HCT116 (cell line): ENCODE data around the gene SP100. TPM values are rescaled to one million over a fixed set of nuclear protein-coding genes. Genes with fewer than 3 reads are reported as not detected.
"Not testable (repeated sequence)": the region's sequence is repeated elsewhere in the genome, so short reads cannot be mapped to it uniquely, and the experiment has no call there.

Experiments used
- ATAC-seq: fragments of 200-7000 bp; cut with Tn5 transposase; 2 replicates; pipeline ENCODE4 v1.9.1; 2020; ENCODE audit warnings: mild to moderate bottlenecking, moderate library complexity
- BruUV-seq: library from RNA; stranded (reverse); fragments of 400-500 nt; replicated peaks from 2 replicates; lab custom pipeline; 2021; lab: Mats Ljungman, UMichigan
- CTCF ChIA-PET: fragments of 300-600 bp; sonication (Branson Sonifier 250); formaldehyde crosslinking; loops from one replicate; lab custom pipeline; 2021; ENCODE audit warnings: antibody characterized with exemption; lab: Charles Lee
- POLR2A ChIA-PET: fragments of 300-600, 350-600 bp; sonication (Branson Sonifier 250); formaldehyde crosslinking; loops from one replicate; lab custom pipeline; 2021; ENCODE audit warnings: antibody characterized with exemption; lab: Charles Lee
- RAD21 ChIA-PET, 2 experiments: fragments of 300-600 bp; sonication (Branson Sonifier 250); formaldehyde crosslinking; loops; one replicate each; lab custom pipeline; 2023; ENCODE audit warnings: low total read pairs in 2 of 2; ENCODE audit not compliant: uncharacterized antibody in 2 of 2, unreplicated experiment in 2 of 2, low non-redundant PET in 1 of 2; lab: Charles Lee
- DNase-seq: peaks from one replicate; pipeline ENCODE4 v3.0.0-alpha.2; 2010; ENCODE audit warnings: low read depth, low spot score
- H2AFZ ChIP-seq: fragments of 200-600 bp; shearing (Covaris generic), sonication (generic); 2 replicates; pipeline ENCODE4 v1.6.1; 2017; ENCODE audit warnings: low read depth, mixed run types, mixed read lengths, antibody characterized with exemption, low read length; ENCODE audit not compliant: poor library complexity, severe bottlenecking
- H3K27ac ChIP-seq: 2 replicates; pipeline ENCODE4 v1.5.1; 2012; ENCODE audit warnings: low read depth, low read length
- H3K27me3 ChIP-seq: fragments of 200-600 bp; sonication (generic); 2 replicates; pipeline ENCODE4 v1.6.1; 2016; ENCODE audit warnings: mixed run types, low read length, mixed read lengths; ENCODE audit not compliant: insufficient read depth
- H3K36me3 ChIP-seq, 2 experiments: fragments of 200-500 bp in 1 of 2; fragments of 200-600 bp in 1 of 2; sonication (Bioruptor generic) in 1 of 2; sonication (generic) in 1 of 2; 2 replicates each; pipeline versions ENCODE4 v1.5.1 to v1.6.1; 2014 to 2016; ENCODE audit warnings: low read length in 2 of 2, inconsistent platforms in 1 of 2, mixed read lengths in 1 of 2, mixed run types in 1 of 2; ENCODE audit not compliant: insufficient read depth in 2 of 2, control insufficient read depth in 1 of 2
- H3K4me1 ChIP-seq, 2 experiments: fragments of 200-600 bp in 1 of 2; sonication (generic) in 1 of 2; 2 replicates each; pipeline versions ENCODE4 v1.5.1 to v1.6.1; 2012 to 2017; ENCODE audit warnings: low read length in 2 of 2, inconsistent platforms in 1 of 2, mild to moderate bottlenecking in 1 of 2, mixed read lengths in 1 of 2, mixed run types in 1 of 2, moderate library complexity in 1 of 2; ENCODE audit not compliant: insufficient read depth in 2 of 2, control insufficient read depth in 1 of 2
- H3K4me2 ChIP-seq: fragments of 200-600 bp; sonication (generic); 2 replicates; pipeline ENCODE4 v1.6.1; 2017; ENCODE audit warnings: mixed run types, low read length, mixed read lengths
- H3K4me3 ChIP-seq, 2 experiments: fragments of 200-600 bp in 1 of 2; sonication (generic) in 1 of 2; replicated peaks in 1 of 2; 2 replicates each; pipeline ENCODE4 v1.5.1; 2011 to 2016; ENCODE audit warnings: low read length in 2 of 2, control low read depth in 1 of 2, low read depth in 1 of 2, mild to moderate bottlenecking in 1 of 2, mixed read lengths in 1 of 2, mixed run types in 1 of 2
- H3K79me2 ChIP-seq: fragments of 200-600 bp; sonication (generic); 2 replicates; pipeline ENCODE4 v1.6.1; 2017; ENCODE audit warnings: mild to moderate bottlenecking, mixed run types, low read length, moderate library complexity, mixed read lengths; ENCODE audit not compliant: insufficient read depth
- H3K9ac ChIP-seq: fragments of 200-600 bp; sonication (generic); 2 replicates; pipeline ENCODE4 v1.6.1; 2016; ENCODE audit warnings: low read length, mixed read lengths
- H3K9me2 ChIP-seq: fragments of 200-600 bp; sonication (generic), shearing (Covaris generic); 2 replicates; pipeline ENCODE4 v1.6.1; 2017; ENCODE audit warnings: mixed run types, mild to moderate bottlenecking, moderate library complexity; ENCODE audit not compliant: insufficient read depth
- H3K9me3 ChIP-seq, 2 experiments: fragments of 200-500 bp in 1 of 2; fragments of 200-600 bp in 1 of 2; sonication (Bioruptor generic) in 1 of 2; sonication (generic) in 1 of 2; 2 replicates each; pipeline ENCODE4 v1.6.1; 2014 to 2017; ENCODE audit warnings: low read length in 2 of 2, mixed read lengths in 2 of 2, inconsistent platforms in 1 of 2, low read depth in 1 of 2, mild to moderate bottlenecking in 1 of 2, mixed run types in 1 of 2, moderate library complexity in 1 of 2; ENCODE audit not compliant: control insufficient read depth in 1 of 2, insufficient read depth in 1 of 2
- H4K20me1 ChIP-seq: fragments of 200-600 bp; sonication (generic), shearing (Covaris generic); 2 replicates; pipeline ENCODE4 v1.6.1; 2017; ENCODE audit warnings: mixed run types, mild to moderate bottlenecking, moderate library complexity; ENCODE audit not compliant: insufficient read depth
- EZH2 ChIP-seq: fragments of 200-600 bp; sonication (generic); IDR thresholded peaks from 2 replicates; pipeline ENCODE4 v1.6.1; 2017; ENCODE audit warnings: antibody characterized with exemption, mixed run types
- JUND ChIP-seq: IDR thresholded peaks from 2 replicates; pipeline ENCODE4 v1.6.1; 2012
- POLR2A ChIP-seq: IDR thresholded peaks from 2 replicates; pipeline ENCODE4 v1.7.0; 2011; ENCODE audit warnings: borderline replicate concordance; ENCODE audit not compliant: insufficient read depth, insufficient read length; ENCODE audit errors: extremely low read depth
- RAD21 ChIP-seq: IDR thresholded peaks from 2 replicates; pipeline ENCODE4 v1.6.1; 2012; ENCODE audit warnings: low read depth, mild to moderate bottlenecking
- REST ChIP-seq: IDR thresholded peaks from 2 replicates; pipeline ENCODE4 v1.6.1; 2012; ENCODE audit warnings: low read depth
- SP1 ChIP-seq: IDR thresholded peaks from 2 replicates; pipeline ENCODE4 v1.6.1; 2012; ENCODE audit warnings: low read depth
- TCF7L2 ChIP-seq: IDR thresholded peaks from 2 replicates; pipeline ENCODE4 v1.7.0; 2011; ENCODE audit warnings: borderline replicate concordance, inconsistent platforms; ENCODE audit not compliant: insufficient read depth, insufficient read length; ENCODE audit errors: extremely low read depth
- ZFX ChIP-seq: fragments of 450-650 bp; IDR thresholded peaks from 2 replicates; pipeline ENCODE4 v1.6.1; 2017
- intact Hi-C: fragments of 100-400 bp; cut with micrococcal nuclease; formaldehyde crosslinking; loops from 2 replicates; pipeline ENCODE4 v1.10.0; 2022
- total RNA-seq: library from RNA; stranded (reverse); gene quantifications from one replicate; pipeline ENCODE4 v1.2.1, GENCODE V29; 2021; ENCODE audit not compliant: unreplicated experiment
- TF ChIP-seq, protein P1 (sequence below): IDR thresholded peaks from 2 replicates; pipeline ENCODE4 v1.6.1; 2011; ENCODE audit warnings: mild to moderate bottlenecking, low read length, moderate library complexity; ENCODE audit not compliant: insufficient replicate concordance; ENCODE audit errors: extremely low read depth
- TF ChIP-seq, protein P2 (sequence below): IDR thresholded peaks from 2 replicates; pipeline ENCODE4 v1.6.1; 2012

Gene SP100
- total RNA-seq, 1 experiment from 2014 or later, result 48.1 TPM

GRCh38 chr2:230405824-230406223 is 10.2 kb upstream of the SP100 start (continued):
- TF ChIP-seq TCF7L2, result no peak
- TF ChIP-seq, all 23 proteins: peak for 0

DNA sequence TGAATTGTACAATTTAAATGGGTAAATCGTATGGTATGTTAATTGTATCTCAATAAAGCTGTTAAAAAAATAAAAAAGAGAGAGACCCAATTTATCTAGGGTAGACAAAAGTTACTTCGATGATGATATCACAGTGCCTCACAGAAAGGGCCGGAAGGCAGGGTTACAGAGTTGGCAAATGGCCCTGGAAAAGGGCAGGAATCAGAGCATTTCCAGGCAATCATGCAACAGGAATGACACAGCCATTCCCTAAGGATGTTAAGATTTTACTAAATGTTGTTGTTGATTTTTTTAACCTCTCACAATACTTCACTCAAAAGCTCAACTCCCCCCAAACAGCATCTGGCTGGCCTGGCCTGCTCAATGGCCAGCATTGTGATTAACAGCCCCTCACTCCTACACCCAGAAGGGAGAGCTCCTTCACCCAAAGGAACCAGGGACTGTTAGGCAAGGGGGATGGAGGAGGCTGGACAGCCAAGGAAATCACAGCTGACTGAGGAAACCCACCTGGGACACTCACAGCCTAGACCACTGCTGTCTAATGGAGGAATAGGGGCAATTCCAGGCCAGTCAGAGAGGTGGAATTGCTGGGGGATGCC is 7.7 kb upstream of the SP100 start:
- BruUV-seq, result no TSS peak
- RAD21 ChIA-PET, result no interaction called here
- DNase-seq (no peak), ATAC-seq (no peak)
- intact Hi-C loops, result no loop called here
- POLR2A ChIA-PET, result no interaction called here
- H3K4me3 ChIP-seq, result no peak overlapping the region
- no peaks in the 10 kb centered on the region for H4K20me1 ChIP-seq
- TF ChIP-seq SP1 (no peak), RAD21 (no peak), ZFX (no peak), POLR2A (no peak), EZH2 (no peak), TCF7L2 (no peak), REST (no peak), JUND (no peak)
- TF ChIP-seq, protein P1, sequence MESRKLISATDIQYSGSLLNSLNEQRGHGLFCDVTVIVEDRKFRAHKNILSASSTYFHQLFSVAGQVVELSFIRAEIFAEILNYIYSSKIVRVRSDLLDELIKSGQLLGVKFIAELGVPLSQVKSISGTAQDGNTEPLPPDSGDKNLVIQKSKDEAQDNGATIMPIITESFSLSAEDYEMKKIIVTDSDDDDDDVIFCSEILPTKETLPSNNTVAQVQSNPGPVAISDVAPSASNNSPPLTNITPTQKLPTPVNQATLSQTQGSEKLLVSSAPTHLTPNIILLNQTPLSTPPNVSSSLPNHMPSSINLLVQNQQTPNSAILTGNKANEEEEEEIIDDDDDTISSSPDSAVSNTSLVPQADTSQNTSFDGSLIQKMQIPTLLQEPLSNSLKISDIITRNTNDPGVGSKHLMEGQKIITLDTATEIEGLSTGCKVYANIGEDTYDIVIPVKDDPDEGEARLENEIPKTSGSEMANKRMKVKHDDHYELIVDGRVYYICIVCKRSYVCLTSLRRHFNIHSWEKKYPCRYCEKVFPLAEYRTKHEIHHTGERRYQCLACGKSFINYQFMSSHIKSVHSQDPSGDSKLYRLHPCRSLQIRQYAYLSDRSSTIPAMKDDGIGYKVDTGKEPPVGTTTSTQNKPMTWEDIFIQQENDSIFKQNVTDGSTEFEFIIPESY, result no peak
- TF ChIP-seq, protein P2, sequence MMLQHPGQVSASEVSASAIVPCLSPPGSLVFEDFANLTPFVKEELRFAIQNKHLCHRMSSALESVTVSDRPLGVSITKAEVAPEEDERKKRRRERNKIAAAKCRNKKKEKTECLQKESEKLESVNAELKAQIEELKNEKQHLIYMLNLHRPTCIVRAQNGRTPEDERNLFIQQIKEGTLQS, result no peak
- TF ChIP-seq, all 23 proteins: peak for 0
- no peaks in the 10 kb centered on the region for H3K9me3 ChIP-seq
- no peak overlapping the region for H3K27ac ChIP-seq
- no peak overlapping the region for H3K9ac ChIP-seq
- no peaks in the 10 kb centered on the region for H3K27me3 ChIP-seq
- CTCF ChIA-PET, result no interaction called here
- H3K79me2 ChIP-seq, result no peaks in the 10 kb centered on the region
- peaks cover 4 to 20% of the 10 kb centered on the region in 2 experiments for H3K4me1 ChIP-seq
- H3K36me3 ChIP-seq, result no peaks in the 10 kb centered on the region
- H3K9me2 ChIP-seq, result no peaks in the 10 kb centered on the region
- no peak overlapping the region for H2AFZ ChIP-seq
- H3K4me2 ChIP-seq, result no peak overlapping the region

- H3K79me2 ChIP-seq, H3K4me3 ChIP-seq, POLR2A ChIA-PET, H3K36me3 ChIP-seq, H3K9me2 ChIP-seq, CTCF ChIA-PET, RAD21 ChIA-PET, H3K4me2 ChIP-seq, H3K9ac ChIP-seq, ATAC-seq, H3K9me3 ChIP-seq, intact Hi-C loops, H3K27ac ChIP-seq, H2AFZ ChIP-seq, H4K20me1 ChIP-seq, BruUV-seq, DNase-seq, H3K27me3 ChIP-seq: not testable (repeated sequence)
- H3K4me1 ChIP-seq, result peaks cover 4 to 21% of the 10 kb centered on the region in 2 experiments
Measured at GRCh38 chr2:230409316-230409715, 6.7 kb upstream of the SP100 start.
